Measurements from ENCODE around the gene PRUNE2. TPM values are rescaled to one million over a fixed set of nuclear protein-coding genes. Genes with fewer than 3 reads are reported as not detected.

Gene PRUNE2
- total RNA-seq, 4 donors from 2014 or later, result 3.7 to 7.8 (median 4.9) TPM

- Histone ChIP-seq H3K36me3 (no peaks in the 10 kb centered on the region), H3K9me3 (no peaks in the 10 kb centered on the region), H3K4me1 (peaks cover 0 to 5% of the 10 kb centered on the region in 2 donors), H3K4me3 (replicated peaks in 1 of 3) (no peak overlapping the region), H3K27ac (no peak overlapping the region), H3K27me3 (no peaks in the 10 kb centered on the region)
- TF ChIP-seq CTCF (IDR thresholded peaks at IDR 0.05) (no peak), POLR2A (IDR thresholded peaks at IDR 0.05) (no peak)
- 48 to 61% methylated on average over 5 of the region's 5 CpGs for WGBS, 2 donors
- DNase-seq, result peak; percentile 59 to 76
- intact Hi-C loops (cut with DNase I), result no loop called here
Observed at GRCh38 chr9:76796296-76796695, 109.6 kb downstream of the PRUNE2 start.

DNA sequence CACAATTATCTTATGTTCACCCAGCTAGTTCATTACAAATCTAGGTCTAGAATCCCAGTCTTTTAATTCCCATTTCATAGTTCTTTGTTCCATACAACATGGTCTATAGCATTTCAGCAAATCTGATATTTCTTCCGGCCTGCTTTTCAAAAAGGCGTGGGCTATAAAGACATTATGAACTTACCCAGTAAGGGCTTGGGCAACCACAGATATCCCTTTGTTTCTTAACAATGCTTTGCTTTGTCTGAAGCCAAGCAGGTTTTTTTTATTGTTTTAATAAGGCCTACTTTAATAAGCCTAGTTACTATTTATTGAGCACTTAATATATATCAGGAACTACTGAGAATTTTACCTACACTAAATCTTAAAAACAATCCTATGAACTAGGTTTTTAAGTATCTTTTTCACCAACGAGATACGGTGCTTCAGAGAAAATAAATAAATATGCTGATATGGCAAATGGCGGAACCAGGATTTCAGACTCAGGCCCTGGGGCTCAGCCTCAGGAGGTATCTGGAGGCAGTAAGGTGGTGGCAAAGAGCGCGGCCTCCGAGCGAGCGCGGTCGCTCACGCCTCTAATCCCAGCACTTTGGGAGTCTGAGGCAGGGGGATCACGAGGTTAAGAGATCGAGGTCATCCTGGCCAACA, 112.0 kb downstream of the PRUNE2 start:
- no peak for DNase-seq
- Histone ChIP-seq H3K27ac (no peak overlapping the region), H3K27me3 (no peaks in the 10 kb centered on the region), H3K4me1 (peaks cover 0 to 5% of the 10 kb centered on the region in 2 donors), H3K4me3 (replicated peaks in 1 of 3) (no peak overlapping the region), H3K36me3 (no peaks in the 10 kb centered on the region), H3K9me3 (no peaks in the 10 kb centered on the region)
- intact Hi-C loops (cut with DNase I), result no loop called here
- no peak for TF ChIP-seq CTCF (IDR thresholded peaks at IDR 0.05)
- TF ChIP-seq POLR2A (IDR thresholded peaks at IDR 0.05), result no peak
- WGBS, 2 donors, result 93 to 97% methylated on average over 15 of the region's 15 CpGs

DNA sequence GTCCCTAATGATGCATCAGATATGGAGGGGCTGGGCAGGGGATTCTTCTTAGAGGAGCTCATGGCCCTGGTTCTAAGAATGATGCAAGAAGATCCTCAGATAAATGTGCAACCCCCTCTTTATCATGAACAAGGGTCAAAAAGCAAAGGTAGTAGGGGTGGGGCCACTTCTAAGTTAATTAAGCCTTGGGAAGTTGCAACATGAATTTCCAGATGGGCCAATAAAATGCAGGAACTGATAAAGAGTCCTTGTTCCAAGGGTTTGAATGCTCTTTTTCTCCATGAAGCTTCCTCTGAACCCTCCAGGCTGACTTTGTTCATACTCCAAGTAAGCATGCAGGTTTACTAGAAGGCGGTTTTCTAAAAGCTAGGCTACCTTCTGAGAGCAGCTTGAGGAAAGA, 116.1 kb downstream of the PRUNE2 start:
- H3K27ac ChIP-seq, result no peak overlapping the region
- DNase-seq, result no peak
- H3K4me3 ChIP-seq (replicated peaks in 1 of 3), result no peak overlapping the region
- intact Hi-C loops (cut with DNase I), result no loop called here
- H3K36me3 ChIP-seq, result no peaks in the 10 kb centered on the region
- WGBS, 2 donors, result 91 to 94% methylated on average over 1 of the region's 1 CpG
- no peak for TF ChIP-seq CTCF (IDR thresholded peaks at IDR 0.05)
- no peak for TF ChIP-seq POLR2A (IDR thresholded peaks at IDR 0.05)
- no peaks in the 10 kb centered on the region for H3K9me3 ChIP-seq
- H3K27me3 ChIP-seq, result no peaks in the 10 kb centered on the region
- peaks cover 11% of the 10 kb centered on the region in 2 donors for H3K4me1 ChIP-seq

GRCh38 chr9:76787677-76788076, 118.2 kb downstream of the PRUNE2 start:
- intact Hi-C loops (cut with DNase I), result no loop called here
- TF ChIP-seq CTCF (IDR thresholded peaks at IDR 0.05), result no peak
- no peak for TF ChIP-seq POLR2A (IDR thresholded peaks at IDR 0.05)
- 90 to 91% methylated on average over 11 of the region's 11 CpGs for WGBS, 2 donors
- no peaks in the 10 kb centered on the region for H3K36me3 ChIP-seq
- no peak overlapping the region for H3K4me3 ChIP-seq (replicated peaks in 1 of 3)
- no peak for DNase-seq
- H3K9me3 ChIP-seq, result no peaks in the 10 kb centered on the region
- no peak overlapping the region for H3K27ac ChIP-seq
- H3K27me3 ChIP-seq, result no peaks in the 10 kb centered on the region
- H3K4me1 ChIP-seq, result peaks cover 11% of the 10 kb centered on the region in 2 donors

DNA sequence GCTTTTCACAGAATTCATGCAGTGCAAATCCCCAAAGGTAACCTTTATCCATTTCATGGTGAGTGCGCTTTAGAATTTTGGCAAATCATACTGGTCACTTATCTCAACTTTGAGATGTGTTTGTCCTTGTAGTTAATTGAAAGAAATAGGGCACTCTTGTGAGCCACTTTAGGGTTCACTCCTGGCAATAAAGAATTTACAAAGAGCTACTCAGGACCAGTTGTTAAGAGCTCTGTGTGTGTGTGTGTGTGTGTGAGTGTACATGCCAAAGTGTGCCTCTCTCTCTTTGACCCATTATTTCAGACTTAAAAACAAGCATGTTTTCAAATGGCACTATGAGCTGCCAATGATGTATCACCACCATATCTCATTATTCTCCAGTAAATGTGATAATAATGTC, 120.4 kb downstream of the PRUNE2 start:
- intact Hi-C loops (cut with DNase I), result no loop called here
- no peak overlapping the region for H3K27ac ChIP-seq
- 36 to 39% methylated on average over 1 of the region's 1 CpG for WGBS, 2 donors
- H3K4me3 ChIP-seq (replicated peaks in 1 of 3), result no peak overlapping the region
- no peaks in the 10 kb centered on the region for H3K36me3 ChIP-seq
- H3K27me3 ChIP-seq, result no peaks in the 10 kb centered on the region
- H3K9me3 ChIP-seq, result no peaks in the 10 kb centered on the region
- H3K4me1 ChIP-seq, result peaks cover 11% of the 10 kb centered on the region in 2 donors
- DNase-seq, result peak; percentile 29 to 48
- TF ChIP-seq CTCF (IDR thresholded peaks at IDR 0.05) (no peak), POLR2A (IDR thresholded peaks at IDR 0.05) (no peak)
